HL-60/S4 (cell line): ENCODE measurements around the gene PJA1.

Source experiments
- in situ Hi-C: fragments of 300-500 bp; cut with MboI; formaldehyde crosslinking; loops from 2 replicates; pipeline ENCODE4 v1.14.3; 2022; ENCODE audit warnings: low sequenced_read_pairs

The PJA1 gene, protein sequence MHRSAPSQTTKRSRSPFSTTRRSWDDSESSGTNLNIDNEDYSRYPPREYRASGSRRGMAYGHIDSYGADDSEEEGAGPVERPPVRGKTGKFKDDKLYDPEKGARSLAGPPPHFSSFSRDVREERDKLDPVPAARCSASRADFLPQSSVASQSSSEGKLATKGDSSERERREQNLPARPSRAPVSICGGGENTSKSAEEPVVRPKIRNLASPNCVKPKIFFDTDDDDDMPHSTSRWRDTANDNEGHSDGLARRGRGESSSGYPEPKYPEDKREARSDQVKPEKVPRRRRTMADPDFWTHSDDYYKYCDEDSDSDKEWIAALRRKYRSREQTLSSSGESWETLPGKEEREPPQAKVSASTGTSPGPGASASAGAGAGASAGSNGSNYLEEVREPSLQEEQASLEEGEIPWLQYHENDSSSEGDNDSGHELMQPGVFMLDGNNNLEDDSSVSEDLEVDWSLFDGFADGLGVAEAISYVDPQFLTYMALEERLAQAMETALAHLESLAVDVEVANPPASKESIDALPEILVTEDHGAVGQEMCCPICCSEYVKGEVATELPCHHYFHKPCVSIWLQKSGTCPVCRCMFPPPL

GRCh38 chrX:69165087-69165651, at the start of gene PJA1:
Gene PJA1 (minus strand): TSS chrX:69165453. CDS start chrX:69163073, 2,380 bp downstream.
- in situ Hi-C loops, result no loop called here

- in situ Hi-C loops, result loop anchor here (25.0 kb wide), 1 partner anchor 377 kb away; the partner anchor contains the start of gene EFNB1
Measured at GRCh38 chrX:69214463-69214862, 49.2 kb upstream of the PJA1 start.

- in situ Hi-C loops, result loop anchor here (25.0 kb wide), 1 partner anchor 374 kb away; the partner anchor contains the start of gene EFNB1
Measured at GRCh38 chrX:69211701-69212100, 46.4 kb upstream of the PJA1 start.

DNA sequence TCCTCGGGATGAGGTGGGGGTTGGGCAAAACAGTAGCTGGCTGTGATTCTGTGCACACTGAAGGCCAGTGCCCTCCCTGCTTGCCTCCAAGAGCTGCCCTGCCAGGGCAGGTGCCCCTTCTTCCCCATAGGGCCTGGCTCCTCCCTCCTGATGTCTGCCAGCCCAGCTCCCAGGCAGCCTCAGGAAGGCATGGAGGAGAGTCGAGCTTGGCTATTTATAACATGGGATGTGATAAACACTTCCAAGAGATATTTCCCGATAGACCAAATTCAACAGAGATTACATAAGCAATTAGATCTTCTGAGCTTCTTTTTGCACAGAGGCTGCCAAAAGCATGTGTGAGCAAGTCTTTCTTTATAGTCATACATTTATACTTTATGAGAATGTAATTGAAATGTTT, 45.3 kb upstream of the PJA1 start:
- in situ Hi-C loops, result loop anchor here (25.0 kb wide), 1 partner anchor 373 kb away; the partner anchor contains the start of gene EFNB1

GRCh38 chrX:69207216-69207615, 42.0 kb upstream of the PJA1 start:
- in situ Hi-C loops, result loop anchor here (25.0 kb wide), 1 partner anchor 370 kb away; the partner anchor contains the start of gene EFNB1

DNA sequence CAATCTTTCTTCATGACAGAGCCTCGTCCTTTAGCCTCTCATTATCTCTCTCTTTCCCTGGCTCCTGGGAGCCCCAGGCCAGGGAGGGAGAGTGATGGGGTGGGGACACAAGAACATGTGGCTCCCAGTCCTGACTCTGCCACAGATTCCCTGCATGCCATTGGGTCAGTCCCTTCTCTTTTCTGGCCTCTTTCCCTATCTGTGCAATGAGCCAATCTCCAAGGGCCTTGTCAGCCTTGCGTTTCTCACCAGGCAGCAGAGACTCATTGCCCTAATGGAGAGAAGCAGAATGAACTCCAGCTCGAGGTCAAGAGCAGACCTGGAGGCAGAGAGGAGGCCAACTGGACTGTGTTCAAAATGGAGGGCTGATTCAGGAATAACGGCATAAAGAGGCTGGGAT, 38.4 kb upstream of the PJA1 start:
- in situ Hi-C loops, result loop anchor here (25.0 kb wide), 1 partner anchor 366 kb away; the partner anchor contains the start of gene EFNB1

GRCh38 chrX:69197690-69198089, 32.4 kb upstream of the PJA1 start:
- in situ Hi-C loops, result no loop called here

GRCh38 chrX:69196666-69197065, 31.4 kb upstream of the PJA1 start:
- in situ Hi-C loops, result no loop called here

DNA sequence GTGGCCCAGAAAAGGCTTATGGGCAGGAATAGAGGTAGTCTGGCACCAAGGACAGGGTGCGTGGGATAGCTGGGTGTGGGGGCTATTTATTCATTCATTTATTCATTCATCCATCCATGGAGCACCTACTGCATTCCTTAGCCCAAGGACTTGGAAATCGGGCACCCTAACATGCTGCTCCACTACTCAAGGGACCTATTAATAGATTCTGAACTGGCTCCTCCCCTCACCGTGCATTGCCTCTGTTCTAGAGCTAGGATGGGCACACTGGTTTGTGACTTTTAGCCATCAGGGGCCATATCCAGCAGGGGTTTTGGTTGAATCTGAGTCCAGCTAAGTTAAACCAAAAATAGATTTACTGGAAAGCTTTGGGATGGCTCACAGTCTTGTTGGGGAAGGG, 30.6 kb upstream of the PJA1 start:
- in situ Hi-C loops, result no loop called here

DNA sequence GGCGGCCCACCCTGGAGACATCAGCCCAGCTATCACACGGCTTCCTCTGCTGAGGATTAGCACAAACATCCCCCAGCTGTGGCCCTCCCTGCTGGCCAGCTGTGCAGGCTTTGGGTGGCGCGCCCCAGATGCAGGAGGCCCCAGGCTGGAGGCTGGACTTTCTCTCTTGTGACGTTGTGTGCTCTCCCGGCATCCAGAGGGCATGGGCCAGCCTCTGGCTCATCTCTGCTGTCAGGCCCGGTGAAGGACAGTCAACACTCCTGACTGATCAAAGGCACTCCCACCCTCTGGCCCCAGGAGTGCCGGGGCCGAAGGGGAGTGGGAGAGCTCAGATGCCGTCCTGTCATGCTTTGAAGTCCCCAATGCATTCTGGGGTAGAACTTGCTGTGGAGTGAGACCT, 29.9 kb upstream of the PJA1 start:
- in situ Hi-C loops, result no loop called here

- in situ Hi-C loops, result no loop called here
Measured at GRCh38 chrX:69192603-69193002, 27.4 kb upstream of the PJA1 start.

DNA sequence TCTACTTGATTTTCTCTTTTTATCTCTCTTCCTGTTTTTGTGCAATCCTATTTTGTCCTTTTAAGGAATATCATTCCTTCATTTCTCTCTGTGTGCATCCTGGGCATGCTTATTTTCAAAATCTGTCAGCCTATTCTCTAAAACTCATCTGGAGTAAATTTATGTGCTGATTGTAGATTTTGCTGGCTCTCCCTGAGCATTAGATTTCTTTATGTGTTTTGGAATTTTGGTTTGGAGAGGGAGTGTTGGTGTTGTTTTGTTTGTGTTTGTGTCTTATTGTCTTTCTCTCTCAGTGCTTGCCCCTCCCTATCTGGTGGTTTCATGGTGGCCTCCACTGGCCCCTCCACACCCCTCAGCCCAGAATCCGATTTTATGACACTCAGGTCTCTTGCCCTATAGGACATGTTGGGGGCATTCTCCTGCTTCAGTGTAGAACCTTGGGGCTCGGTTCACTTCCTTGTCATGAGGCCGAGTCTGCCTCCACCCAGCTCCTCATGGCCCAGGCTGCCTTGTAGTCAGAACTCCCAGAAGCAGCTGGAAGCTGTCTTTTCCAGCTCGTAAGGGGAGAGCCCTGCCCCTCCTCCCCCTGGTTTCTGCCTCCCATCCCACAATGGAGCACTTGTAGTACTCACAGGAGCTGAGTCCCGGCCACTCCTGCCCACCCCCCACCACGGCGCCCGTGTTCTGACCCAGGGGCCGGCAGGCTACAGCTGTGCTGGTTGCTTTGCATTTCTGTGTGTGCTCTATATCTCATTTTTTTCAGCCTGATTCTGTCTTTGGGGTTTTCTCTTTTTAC, 24.5 kb upstream of the PJA1 start:
- in situ Hi-C loops, result no loop called here

DNA sequence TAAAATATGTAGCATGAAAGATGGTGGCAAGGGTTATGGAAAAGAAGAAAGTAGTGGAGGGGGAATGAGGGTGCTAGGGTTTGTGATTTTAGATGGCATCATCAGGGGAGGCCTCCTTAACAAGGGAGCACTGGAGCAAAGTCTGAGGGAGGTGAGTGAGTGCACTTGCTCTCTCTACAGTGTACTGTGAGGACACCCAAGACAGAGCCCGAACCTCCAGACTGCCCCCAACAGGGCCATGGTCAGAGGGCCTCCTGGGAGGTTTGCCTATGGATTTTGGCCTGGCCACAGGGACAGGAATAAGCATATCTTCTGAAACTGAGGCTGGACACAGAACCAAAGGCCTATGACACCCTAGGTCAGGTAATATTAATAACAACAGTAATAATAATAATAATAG, 21.4 kb upstream of the PJA1 start:
- in situ Hi-C loops, result no loop called here

DNA sequence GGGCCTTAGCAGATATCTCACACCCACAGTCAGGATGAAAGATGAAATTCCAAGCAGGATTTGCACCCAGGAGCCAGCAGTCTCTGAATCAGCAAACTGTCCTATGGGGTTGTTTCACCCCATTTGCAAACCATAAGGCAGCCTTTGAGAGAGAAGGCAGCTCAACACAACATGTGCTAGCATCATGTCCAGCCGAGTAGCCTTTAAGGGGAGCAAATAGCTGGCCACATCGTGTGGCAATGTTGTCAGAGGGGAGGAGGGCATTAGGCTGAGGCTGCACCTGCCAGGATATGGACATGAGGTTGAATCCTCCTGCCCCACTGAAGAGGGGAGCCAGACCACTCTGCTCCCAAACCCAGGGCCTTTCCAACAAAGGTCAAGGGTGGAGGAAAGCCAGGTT, 20.6 kb upstream of the PJA1 start:
- in situ Hi-C loops, result no loop called here

DNA sequence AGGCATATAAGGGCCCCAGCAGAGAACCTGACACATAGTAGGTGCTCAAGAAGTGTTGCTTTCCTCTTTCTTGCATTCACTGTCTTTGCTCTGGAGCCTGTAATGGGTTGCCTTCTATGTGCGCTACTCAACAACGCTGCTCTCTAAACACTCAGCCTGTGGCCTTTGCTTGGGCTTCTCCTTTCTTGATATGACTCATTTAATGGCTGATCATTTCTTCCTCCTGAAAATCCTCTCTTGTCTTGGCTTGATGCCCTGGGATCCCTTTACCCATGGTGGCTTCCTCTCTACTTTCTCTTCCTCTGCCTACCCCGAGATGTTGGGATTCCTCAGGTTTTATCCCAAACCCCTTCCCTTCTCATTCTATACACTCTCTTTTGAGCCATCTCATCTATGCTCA, 19.9 kb upstream of the PJA1 start:
- in situ Hi-C loops, result no loop called here

GRCh38 chrX:69182818-69183380, 17.6 kb upstream of the PJA1 start:
- in situ Hi-C loops, result no loop called here

DNA sequence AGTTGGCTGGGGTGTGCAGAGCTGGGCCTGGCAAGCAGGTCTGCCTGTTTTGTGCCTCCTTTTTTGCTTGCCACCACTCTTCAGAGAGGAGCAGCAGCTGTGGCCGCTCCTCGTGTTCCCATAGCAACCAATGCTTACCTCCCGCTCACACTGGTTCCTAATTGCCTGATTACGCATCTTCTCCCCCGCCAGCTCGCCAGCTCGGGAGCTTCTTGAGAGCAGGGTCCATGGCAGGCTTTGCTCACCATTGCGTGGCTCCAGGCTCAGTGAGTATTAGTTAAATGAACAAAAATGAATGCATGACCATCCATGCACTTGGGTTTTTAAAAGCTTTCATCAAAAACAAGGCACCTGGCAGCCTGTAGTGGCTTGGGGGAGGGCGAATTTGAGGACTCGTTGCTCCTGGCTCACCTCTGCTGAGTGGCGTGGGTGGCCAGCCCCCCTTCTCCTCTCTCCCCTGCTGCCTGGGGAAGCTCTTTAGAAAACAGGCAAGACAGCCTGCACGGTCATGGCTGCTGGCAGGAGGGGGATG, 14.2 kb upstream of the PJA1 start:
- in situ Hi-C loops, result no loop called here

- in situ Hi-C loops, result no loop called here
Measured at GRCh38 chrX:69178592-69178991, 13.3 kb upstream of the PJA1 start.

- in situ Hi-C loops, result no loop called here
Measured at GRCh38 chrX:69177511-69178162, 12.4 kb upstream of the PJA1 start.

GRCh38 chrX:69176053-69176452, 10.8 kb upstream of the PJA1 start:
- in situ Hi-C loops, result no loop called here
